DMS53 (cell line): ENCODE data around the gene ATP10A.

ENCODE experiments used
- DNase-seq: peaks from one replicate; lab custom pipeline; 2025; lab: John Stamatoyannopoulos, UW

ATP10A gene

DNA sequence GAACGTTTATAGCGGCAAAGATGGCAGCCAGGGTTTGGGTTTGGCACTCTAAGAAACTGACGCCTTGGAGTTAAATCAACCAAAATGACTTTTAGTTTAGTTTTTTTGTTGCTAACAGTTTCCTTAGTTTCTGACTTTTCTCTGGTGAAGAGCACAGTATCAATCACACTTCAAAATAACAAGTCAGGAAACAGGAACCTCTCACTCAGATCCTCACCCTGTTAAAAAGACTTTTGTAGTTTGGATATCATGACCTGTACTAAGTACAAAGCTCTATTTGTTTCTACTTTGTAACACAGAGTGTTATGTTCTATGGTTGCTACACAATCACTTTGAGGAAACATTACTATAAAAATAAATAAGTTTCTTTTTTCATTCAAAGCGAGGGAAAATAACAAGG lies 51.1 kb downstream of the ATP10A start:
- no peak for DNase-seq

DNA sequence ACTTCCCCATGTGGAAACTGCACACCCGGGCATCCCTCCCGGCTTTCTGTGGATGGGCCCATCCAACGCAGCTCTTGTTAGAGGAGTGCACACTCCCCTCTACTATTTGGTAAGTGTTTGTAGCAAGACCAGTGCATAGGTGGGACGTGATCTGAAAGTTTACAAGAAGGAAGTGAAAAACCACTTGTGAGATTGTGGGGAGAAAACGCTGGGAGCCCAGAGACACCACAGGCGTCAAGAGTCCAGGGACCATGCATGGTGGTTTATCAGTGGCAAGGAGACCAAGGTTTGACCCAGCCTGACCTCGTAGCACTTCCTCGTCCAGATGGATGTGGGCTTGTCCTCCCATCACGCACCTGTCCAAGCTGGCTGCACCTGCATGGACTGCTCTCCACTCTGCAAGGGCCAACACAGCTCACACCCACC lies 51.6 kb downstream of the ATP10A start:
- DNase-seq: no peak

DNA sequence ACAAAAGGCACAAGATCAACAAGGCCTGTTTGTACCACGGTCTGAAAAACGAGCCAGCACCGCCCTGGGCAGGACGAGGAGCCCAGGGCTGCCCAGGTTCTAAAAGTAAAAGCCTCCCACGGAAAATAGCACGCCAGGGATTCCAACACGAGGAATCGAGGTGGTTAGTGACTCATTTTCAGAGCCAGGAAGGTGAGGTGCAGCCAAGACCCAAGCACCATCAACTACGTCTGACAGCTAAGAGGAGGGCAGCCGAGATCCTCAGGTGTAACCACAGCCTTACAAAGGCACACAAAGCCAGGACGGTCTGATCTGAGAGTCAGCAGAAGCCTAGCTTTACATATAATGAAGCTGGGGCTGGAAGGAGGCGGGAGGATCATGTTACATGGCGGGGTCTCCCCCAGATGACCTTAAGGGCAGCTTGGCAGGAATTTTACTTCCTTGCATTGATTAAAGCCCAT lies 52.5 kb downstream of the ATP10A start:
- no peak for DNase-seq

DNA sequence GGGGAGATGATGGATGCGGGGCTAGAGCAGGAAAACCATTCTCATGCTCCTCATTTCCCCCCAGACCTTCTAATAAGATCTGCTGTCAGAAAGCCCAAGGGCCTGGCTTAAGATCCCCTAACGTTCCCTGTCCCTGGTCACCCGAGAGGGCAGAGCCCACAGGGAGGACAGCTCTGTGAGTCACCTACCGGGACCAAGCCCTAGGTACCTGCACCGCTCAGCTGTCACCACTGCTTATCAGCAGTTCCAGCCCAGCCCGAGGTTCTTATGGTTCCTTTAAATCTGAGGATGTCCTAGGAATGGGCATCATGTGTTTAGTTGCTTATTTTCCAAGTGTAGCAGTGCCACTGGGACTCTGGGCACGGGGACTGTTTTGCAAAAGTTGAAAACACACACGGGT lies 53.0 kb downstream of the ATP10A start:
- no peak for DNase-seq

GRCh38 chr15:25807063-25807462 lies 56.1 kb downstream of the ATP10A start:
- no peak for DNase-seq

- DNase-seq: no peak
Observed at GRCh38 chr15:25805031-25805430, 58.1 kb downstream of the ATP10A start.

DNA sequence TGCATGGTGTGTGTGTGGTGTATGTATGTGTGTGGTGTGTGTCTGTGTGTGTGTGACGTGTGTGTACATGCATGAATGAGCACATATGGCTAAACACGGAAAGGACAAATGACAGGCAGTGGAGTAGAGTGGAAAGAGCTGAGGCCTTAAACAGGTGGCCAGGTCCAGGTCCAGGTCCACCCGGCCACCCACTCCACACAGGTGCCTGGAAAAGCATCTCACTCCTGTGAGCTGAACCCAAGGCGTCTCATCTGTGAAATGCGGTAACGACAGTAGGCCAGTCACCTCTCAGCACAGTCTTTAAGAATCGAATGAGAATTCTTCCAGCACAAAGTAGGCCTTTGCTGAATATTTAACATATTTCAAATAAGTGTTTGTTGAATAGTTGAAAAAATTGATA lies 58.7 kb downstream of the ATP10A start:
- DNase-seq: no peak

GRCh38 chr15:25803541-25803940 lies 59.6 kb downstream of the ATP10A start:
- no peak for DNase-seq

- no peak for DNase-seq
Observed at GRCh38 chr15:25803036-25803435, 60.1 kb downstream of the ATP10A start.

- DNase-seq: no peak
Observed at GRCh38 chr15:25802285-25802830, 60.8 kb downstream of the ATP10A start.

- no peak for DNase-seq
Observed at GRCh38 chr15:25801586-25802284, 61.4 kb downstream of the ATP10A start.

DNA sequence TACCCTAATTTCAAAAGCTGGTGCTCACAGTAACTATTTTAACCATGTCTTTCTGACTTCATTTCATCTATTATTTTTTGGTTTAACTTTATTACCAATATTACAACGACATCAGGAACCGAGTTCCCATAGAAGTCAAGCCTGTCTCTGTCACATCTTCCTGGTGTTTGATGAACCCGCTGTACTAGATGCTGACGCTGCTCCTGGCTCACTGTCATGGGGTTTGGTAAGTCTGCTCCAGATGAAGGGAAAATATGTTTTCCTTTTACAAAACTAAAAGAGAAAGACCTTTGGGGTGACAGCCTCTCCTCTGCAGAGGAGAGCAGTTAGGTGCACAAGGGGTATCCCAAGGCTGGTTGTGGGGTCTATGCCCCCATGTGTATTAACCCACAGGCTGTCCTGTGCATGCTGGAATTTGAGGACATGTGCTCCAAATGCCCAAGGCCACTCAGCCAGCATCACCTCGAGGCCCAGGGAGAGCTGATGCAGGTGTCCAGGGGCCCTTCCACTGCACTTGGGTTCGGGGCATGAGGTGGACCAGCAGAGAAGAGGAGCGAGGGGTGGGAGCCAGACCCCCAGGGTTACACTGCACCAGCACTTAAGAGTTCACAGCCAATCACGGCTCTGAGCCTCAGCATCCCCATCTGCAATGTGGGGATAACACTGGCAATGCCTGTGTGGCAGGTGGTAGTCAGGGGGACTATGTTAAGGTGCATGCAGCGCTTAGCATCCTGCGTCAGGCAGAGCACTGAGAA lies 62.2 kb downstream of the ATP10A start:
- no peak for DNase-seq

- DNase-seq: no peak
Observed at GRCh38 chr15:25799906-25800700, 63.0 kb downstream of the ATP10A start.

DNA sequence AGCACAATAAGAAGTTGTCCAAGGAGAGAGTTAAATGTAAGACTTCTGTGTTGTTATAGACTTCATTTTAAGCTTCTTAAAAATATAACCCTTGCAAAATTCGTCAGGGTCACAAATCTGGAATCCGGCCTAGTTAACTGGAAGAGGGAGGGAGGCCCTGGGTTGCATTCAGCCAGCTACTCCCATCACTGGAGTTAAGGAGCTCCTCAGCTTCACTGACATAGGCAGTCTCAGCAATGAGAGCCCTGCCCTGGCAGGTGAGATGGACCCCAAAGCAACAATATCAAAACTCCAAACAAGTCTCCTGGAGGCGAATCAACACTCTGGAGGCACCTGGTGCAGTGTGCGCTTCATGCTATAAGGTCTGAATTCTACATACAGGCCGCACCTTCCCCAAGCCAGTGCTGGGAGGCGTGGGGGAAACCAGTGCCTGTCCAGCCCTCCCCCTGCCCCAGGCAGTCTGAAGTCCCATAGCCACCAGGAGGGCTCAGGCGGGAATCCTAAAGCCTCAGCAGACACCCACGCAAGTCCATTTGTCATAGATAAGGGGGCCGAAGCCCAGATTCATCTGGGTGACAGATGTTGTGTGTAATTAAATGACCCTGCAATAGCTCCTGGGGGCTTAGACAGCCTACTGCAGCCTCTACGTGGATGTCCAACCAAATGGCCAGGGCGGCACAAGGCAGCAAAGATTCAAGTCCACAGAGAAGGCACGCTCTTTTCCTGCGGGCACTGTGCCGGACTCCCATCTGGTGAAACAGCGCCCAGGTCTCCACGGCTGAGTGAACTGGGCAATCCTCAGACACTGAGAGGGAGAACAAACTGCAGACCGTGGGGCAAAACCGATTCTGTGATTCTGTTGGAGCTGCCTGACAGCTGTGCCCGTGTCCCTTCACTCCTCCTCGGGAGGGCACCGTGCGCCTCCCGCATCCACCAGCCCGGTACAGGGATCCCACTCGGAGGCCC lies 64.9 kb downstream of the ATP10A start:
- DNase-seq: no peak

DNA sequence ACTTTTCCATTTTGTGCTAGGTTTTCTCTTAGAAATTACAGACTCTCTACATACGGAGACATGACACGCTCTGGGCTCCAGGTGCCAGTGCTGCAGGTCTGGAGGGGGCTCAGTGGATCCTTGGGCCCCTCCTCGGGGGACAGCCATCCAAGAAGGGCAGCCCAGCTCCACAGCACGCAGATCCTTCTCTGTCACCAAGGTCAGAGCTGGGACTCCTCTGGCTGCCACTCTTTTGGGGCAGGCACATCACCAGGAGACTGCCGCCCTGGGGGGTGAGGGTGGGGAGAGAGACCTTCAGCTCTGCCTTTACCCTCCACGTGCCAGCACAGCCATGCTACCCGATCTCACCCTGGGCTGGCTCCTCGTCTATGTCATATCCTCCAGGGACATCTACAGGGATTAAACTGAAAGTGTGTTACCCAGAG lies 65.6 kb downstream of the ATP10A start:
- DNase-seq: no peak

DNA sequence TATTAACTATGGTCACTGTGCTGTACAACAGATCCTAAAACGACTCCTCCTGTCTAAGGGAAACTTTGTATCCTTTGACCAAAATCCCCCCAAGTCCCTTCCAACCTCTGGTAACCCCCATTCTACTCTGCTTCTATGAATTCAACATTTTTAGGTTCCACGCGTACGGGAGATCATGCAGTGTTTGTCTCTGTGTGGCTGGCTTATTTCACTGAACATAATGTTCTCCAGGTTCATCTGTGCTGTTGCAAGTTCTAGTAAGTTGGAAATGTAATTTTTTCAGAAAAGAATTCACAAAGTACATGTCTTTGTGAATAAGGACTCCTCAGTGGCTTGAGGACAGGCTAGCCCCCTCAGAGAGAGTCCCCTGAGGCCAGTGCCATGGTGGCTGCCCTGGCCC lies 66.1 kb downstream of the ATP10A start:
- no peak for DNase-seq

DNA sequence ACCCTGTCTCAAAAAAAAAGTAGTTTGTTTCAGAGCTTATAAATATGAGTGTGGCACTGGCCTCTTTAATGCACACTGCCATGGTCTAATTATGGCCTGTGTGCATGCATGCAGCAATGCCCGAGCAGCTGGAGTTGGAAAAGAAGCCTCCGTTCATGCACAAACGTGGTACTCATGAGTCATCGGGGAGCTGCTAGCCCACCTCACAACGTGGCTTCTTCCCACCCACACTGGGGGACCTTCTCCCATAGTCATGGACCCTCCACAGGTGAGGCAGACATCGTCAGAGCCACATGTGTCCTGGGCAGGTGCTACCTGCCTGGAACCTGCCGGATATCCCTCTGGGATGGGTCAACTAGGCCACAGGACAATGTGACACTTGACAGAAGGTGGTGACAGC lies 66.7 kb downstream of the ATP10A start:
- DNase-seq: no peak

GRCh38 chr15:25795712-25796111 lies 67.4 kb downstream of the ATP10A start:
- no peak for DNase-seq

DNA sequence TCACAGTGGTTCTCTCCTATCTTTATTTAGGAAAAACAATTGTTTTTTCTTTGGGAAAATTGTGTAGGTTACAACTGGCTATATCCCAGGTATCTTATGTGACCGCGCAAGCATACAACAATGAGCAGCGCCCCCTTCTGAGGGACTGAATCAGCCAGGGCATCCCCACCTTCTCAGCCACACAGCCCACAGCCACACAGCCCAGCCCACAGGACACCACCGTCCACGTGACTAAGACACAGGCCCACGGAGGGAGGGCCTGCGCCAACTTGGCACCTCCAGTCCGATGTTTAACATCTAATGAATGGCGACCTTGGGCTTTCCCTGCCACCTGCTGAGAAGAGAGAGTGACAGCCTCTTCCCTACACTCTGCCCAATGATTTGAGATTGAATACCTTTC lies 68.1 kb downstream of the ATP10A start:
- no peak for DNase-seq

- no peak for DNase-seq
Observed at GRCh38 chr15:25793354-25794050, 69.6 kb downstream of the ATP10A start.

DNA sequence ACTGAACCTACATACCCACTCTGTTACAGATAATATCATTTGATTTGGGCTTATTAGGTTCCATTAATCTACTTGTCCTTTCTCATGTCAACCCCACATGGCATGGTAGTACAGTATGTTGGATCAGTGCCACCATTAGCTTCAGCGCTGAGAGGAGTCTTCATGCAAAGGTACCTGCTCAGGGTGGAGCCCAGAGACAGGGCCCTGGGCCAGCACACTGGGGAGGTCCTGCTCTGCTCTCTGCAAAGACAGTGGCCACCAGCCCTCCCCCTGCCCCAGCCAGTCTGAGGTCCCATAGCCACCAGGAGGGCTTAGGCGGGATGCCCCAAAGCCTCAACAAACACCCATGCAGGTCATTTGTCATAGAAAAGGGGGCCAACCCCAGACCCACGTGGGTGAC lies 71.0 kb downstream of the ATP10A start:
- no peak for DNase-seq
